ENCODE measurements around the gene FBRSL1. TPM values are rescaled to one million over a fixed set of nuclear protein-coding genes. Genes with fewer than 3 reads are reported as not detected.

FBRSL1 gene
- total RNA-seq, 3 donors from 2014 or later (not counting 1 experiment from before 2014, with no cell fraction given), result 67.5 to 78.0 (median 76.2) TPM

GRCh38 chr12:132482771-132483170 lies 7.2 kb upstream of the FBRSL1 start:
- DNase-seq, result no peak

GRCh38 chr12:132483208-132483607 lies 6.7 kb upstream of the FBRSL1 start:
- WGBS (ENCODE audit: insufficient coverage), result 95% methylated on average over 27 of the region's 27 CpGs
- H3K4me1 ChIP-seq (ENCODE audit: control insufficient read depth, insufficient read depth, low read length), result peaks cover 39% of the 10 kb centered on the region

More at GRCh38 chr12:132482771-132483170, 7.2 kb upstream of the FBRSL1 start:
- H3K27ac Mint-ChIP-seq, result no peak overlapping the region
- H3K36me3 Mint-ChIP-seq, result no peaks in the 10 kb centered on the region
- Histone ChIP-seq H3K27ac (ENCODE audit: low read length) (no peak overlapping the region), H3K4me1 (ENCODE audit: control insufficient read depth, insufficient read depth, low read length) (peaks cover 39% of the 10 kb centered on the region), H3K27me3 (ENCODE audit: control insufficient read depth, insufficient read depth, low read length) (no peaks in the 10 kb centered on the region), H3K9me3 (ENCODE audit: control insufficient read depth, insufficient read depth, low read length) (no peaks in the 10 kb centered on the region), H3K36me3 (ENCODE audit: control insufficient read depth, insufficient read depth, low read length) (no peaks in the 10 kb centered on the region), H3K4me3 (ENCODE audit: low read length) (no peak overlapping the region)
- TF ChIP-seq CTCF (IDR thresholded peaks at IDR 0.05), result no peak
- ATAC-seq, result no peak
- H3K4me3 Mint-ChIP-seq, result no peak overlapping the region
- 88% methylated on average over 9 of the region's 9 CpGs for WGBS (ENCODE audit: insufficient coverage)
- H3K9me3 Mint-ChIP-seq, result no peaks in the 10 kb centered on the region
- peaks cover 10 to 31% of the 10 kb centered on the region in 2 donors for H3K4me1 Mint-ChIP-seq
- intact Hi-C loops (cut with micrococcal nuclease), result no loop called here
- H3K27me3 Mint-ChIP-seq (ENCODE audit: low read depth in 2 of 2), result peaks cover 0 to 10% of the 10 kb centered on the region in 2 donors

GRCh38 chr12:132483612-132484011 lies 6.3 kb upstream of the FBRSL1 start:
- Histone ChIP-seq H3K36me3 (ENCODE audit: control insufficient read depth, insufficient read depth, low read length) (no peaks in the 10 kb centered on the region), H3K4me3 (ENCODE audit: low read length) (no peak overlapping the region), H3K27ac (ENCODE audit: low read length) (no peak overlapping the region), H3K27me3 (ENCODE audit: control insufficient read depth, insufficient read depth, low read length) (no peaks in the 10 kb centered on the region), H3K9me3 (ENCODE audit: control insufficient read depth, insufficient read depth, low read length) (no peaks in the 10 kb centered on the region), H3K4me1 (ENCODE audit: control insufficient read depth, insufficient read depth, low read length) (peaks cover 43% of the 10 kb centered on the region)
- Mint-ChIP-seq H3K4me3 (no peak overlapping the region), H3K9me3 (no peaks in the 10 kb centered on the region), H3K27ac (no peak overlapping the region), H3K36me3 (no peaks in the 10 kb centered on the region), H3K27me3 (ENCODE audit: low read depth in 2 of 2) (peaks cover 0 to 10% of the 10 kb centered on the region in 2 donors), H3K4me1 (peaks cover 17 to 40% of the 10 kb centered on the region in 2 donors)
- ATAC-seq, result no peak
- no peak for DNase-seq
- WGBS (ENCODE audit: insufficient coverage), result 92% methylated on average over 17 of the region's 17 CpGs
- no peak for TF ChIP-seq CTCF (IDR thresholded peaks at IDR 0.05)
- intact Hi-C loops (cut with micrococcal nuclease), result no loop called here

More at GRCh38 chr12:132483208-132483607, 6.7 kb upstream of the FBRSL1 start:
- Mint-ChIP-seq H3K27ac (no peak overlapping the region), H3K4me3 (no peak overlapping the region), H3K27me3 (ENCODE audit: low read depth in 2 of 2) (peaks cover 0 to 10% of the 10 kb centered on the region in 2 donors), H3K4me1 (peaks cover 14 to 35% of the 10 kb centered on the region in 2 donors), H3K9me3 (no peaks in the 10 kb centered on the region), H3K36me3 (no peaks in the 10 kb centered on the region)
- Histone ChIP-seq H3K9me3 (ENCODE audit: control insufficient read depth, insufficient read depth, low read length) (no peaks in the 10 kb centered on the region), H3K4me3 (ENCODE audit: low read length) (no peak overlapping the region), H3K27ac (ENCODE audit: low read length) (no peak overlapping the region), H3K36me3 (ENCODE audit: control insufficient read depth, insufficient read depth, low read length) (no peaks in the 10 kb centered on the region), H3K27me3 (ENCODE audit: control insufficient read depth, insufficient read depth, low read length) (no peaks in the 10 kb centered on the region)
- TF ChIP-seq CTCF (IDR thresholded peaks at IDR 0.05), result no peak
- ATAC-seq, result no peak
- DNase-seq, result no peak
- intact Hi-C loops (cut with micrococcal nuclease), result no loop called here

Measured in natural killer cell (primary cell).